A673 (cell line): Measurements from ENCODE around the gene CNDP1. TPM values are rescaled to one million over a fixed set of nuclear protein-coding genes. Genes with fewer than 3 reads are reported as not detected.
"Not testable (repeated sequence)": the region's sequence is repeated elsewhere in the genome, so short reads cannot be mapped to it uniquely, and the experiment has no call there.

ENCODE experiments used
- BruUV-seq: library from RNA; stranded (reverse); fragments of 400-500 nt; replicated peaks from 2 replicates; lab custom pipeline; 2021; lab: Mats Ljungman, UMichigan
- CTCF ChIA-PET: fragments of 300-600 bp; sonication (Branson Sonifier 250); formaldehyde crosslinking; loops from one replicate; lab custom pipeline; 2022; ENCODE audit warnings: antibody characterized with exemption; lab: Charles Lee
- POLR2A ChIA-PET: fragments of 300-600 bp; sonication (Branson Sonifier 250); formaldehyde crosslinking; loops from one replicate; lab custom pipeline; 2022; ENCODE audit warnings: antibody characterized with exemption; ENCODE audit not compliant: low non-redundant PET; lab: Charles Lee
- DNase-seq: peaks from one replicate; pipeline ENCODE4 v3.0.0-alpha.2; 2015; ENCODE audit warnings: low spot score
- H3K27ac ChIP-seq: fragments of 200-600 bp; sonication (generic); 2 replicates; pipeline ENCODE4 v1.5.1; 2016; ENCODE audit warnings: mixed run types, low read depth, mild to moderate bottlenecking, mixed read lengths, antibody characterized with exemption, low read length; ENCODE audit not compliant: poor library complexity, severe bottlenecking
- H3K27me3 ChIP-seq: fragments of 200-600 bp; sonication (generic); replicated peaks from 2 replicates; pipeline ENCODE4 v1.6.1; 2017; ENCODE audit warnings: mixed run types, low read depth, mild to moderate bottlenecking, mixed read lengths, antibody characterized with exemption, low read length; ENCODE audit not compliant: insufficient read depth, poor library complexity
- H3K36me3 ChIP-seq: fragments of 200-600 bp; sonication (generic); 2 replicates; pipeline ENCODE4 v1.6.1; 2016; ENCODE audit warnings: mixed run types, mild to moderate bottlenecking, mixed read lengths, antibody characterized with exemption, low read length; ENCODE audit not compliant: insufficient read depth, poor library complexity, severe bottlenecking
- H3K4me1 ChIP-seq: fragments of 200-600 bp; sonication (generic); 2 replicates; pipeline ENCODE4 v1.6.1; 2017; ENCODE audit warnings: mixed run types, mild to moderate bottlenecking, mixed read lengths, antibody characterized with exemption, low read length; ENCODE audit not compliant: insufficient read depth, poor library complexity, severe bottlenecking
- H3K4me3 ChIP-seq: fragments of 200-600 bp; sonication (generic); 2 replicates; pipeline ENCODE4 v1.5.1; 2016; ENCODE audit warnings: low read depth, mixed run types, mild to moderate bottlenecking, mixed read lengths, low read length; ENCODE audit not compliant: poor library complexity, severe bottlenecking
- H3K9me3 ChIP-seq: fragments of 200-600 bp; sonication (generic); 2 replicates; pipeline ENCODE4 v1.6.1; 2016; ENCODE audit warnings: mixed run types, low read depth, mild to moderate bottlenecking, mixed read lengths, antibody characterized with exemption, low read length; ENCODE audit not compliant: poor library complexity, severe bottlenecking
- CTCF ChIP-seq: fragments of 300-800, 200-600 bp; sonication (generic); conservative IDR thresholded peaks from 2 replicates; pipeline ENCODE4 v1.5.1; 2017; ENCODE audit warnings: low read depth, mild to moderate bottlenecking, antibody characterized with exemption, low read length, moderate library complexity, mixed read lengths
- EZH2 ChIP-seq: fragments of 200-600 bp; sonication (generic); IDR thresholded peaks from 2 replicates; pipeline ENCODE4 v1.6.1; 2017; ENCODE audit warnings: borderline replicate concordance, low read depth, mild to moderate bottlenecking, mixed read lengths, antibody characterized with exemption, low read length; ENCODE audit not compliant: poor library complexity, severe bottlenecking
- intact Hi-C: fragments of 100-400 bp; cut with micrococcal nuclease; formaldehyde crosslinking; loops from one replicate; pipeline ENCODE4 v1.10.0; 2022; ENCODE audit not compliant: unreplicated experiment
- total RNA-seq: library from RNA; stranded (reverse); gene quantifications from 2 replicates; pipeline ENCODE4 v1.2.3, GENCODE V29; 2021

The CNDP1 gene
- total RNA-seq, 1 experiment from 2014 or later, result not detected

GRCh38 chr18:74500372-74500771, 33.9 kb upstream of the CNDP1 start:
- POLR2A ChIA-PET, result no interaction called here
- intact Hi-C loops, result no loop called here
- no peak overlapping the region for H3K27ac ChIP-seq
- no TSS peak for BruUV-seq
- H3K27me3 ChIP-seq, result no peaks in the 10 kb centered on the region
- H3K9me3 ChIP-seq, result no peaks in the 10 kb centered on the region
- no peak for DNase-seq
- no peak overlapping the region for H3K4me3 ChIP-seq
- TF ChIP-seq CTCF (no peak), EZH2 (no peak)
- CTCF ChIA-PET, result no interaction called here
- H3K36me3 ChIP-seq, result peaks cover 16% of the 10 kb centered on the region
- peaks cover 8% of the 10 kb centered on the region for H3K4me1 ChIP-seq

- CTCF ChIA-PET, H3K4me3 ChIP-seq, H3K9me3 ChIP-seq, POLR2A ChIA-PET, intact Hi-C loops, BruUV-seq, H3K4me1 ChIP-seq, H3K27me3 ChIP-seq, DNase-seq, H3K27ac ChIP-seq: not testable (repeated sequence)
- H3K36me3 ChIP-seq, result peaks cover 16% of the 10 kb centered on the region
These were observed 33.5 kb upstream of the CNDP1 start for GRCh38 chr18:74500774-74501173.

DNA sequence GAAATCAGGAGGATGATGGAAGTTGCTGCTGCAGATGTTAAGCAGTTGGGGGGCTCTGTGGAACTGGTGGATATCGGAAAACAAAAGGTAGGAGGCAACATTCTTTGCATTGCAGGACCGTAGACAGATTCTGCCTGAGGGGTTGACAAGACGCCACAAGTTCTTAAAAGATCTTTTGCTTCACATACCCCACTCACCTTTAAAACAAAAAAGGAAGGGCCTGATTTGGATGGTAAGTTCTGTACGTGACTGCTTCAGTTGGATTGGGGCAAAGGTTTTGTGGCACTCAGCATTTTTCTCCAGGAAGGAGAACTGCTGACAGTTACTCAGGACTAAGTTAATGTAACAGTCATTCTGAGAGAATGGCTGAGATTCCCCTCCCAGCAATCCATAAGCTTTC, 32.9 kb upstream of the CNDP1 start:
- H3K4me3 ChIP-seq, result no peak overlapping the region
- peaks cover 16% of the 10 kb centered on the region for H3K36me3 ChIP-seq
- no peaks in the 10 kb centered on the region for H3K27me3 ChIP-seq
- intact Hi-C loops, result no loop called here
- no peak overlapping the region for H3K27ac ChIP-seq
- POLR2A ChIA-PET, result no interaction called here
- peaks cover 8% of the 10 kb centered on the region for H3K4me1 ChIP-seq
- no TSS peak for BruUV-seq
- no peaks in the 10 kb centered on the region for H3K9me3 ChIP-seq
- DNase-seq, result no peak
- CTCF ChIA-PET, result no interaction called here
- no peak for TF ChIP-seq CTCF
- TF ChIP-seq EZH2, result no peak

DNA sequence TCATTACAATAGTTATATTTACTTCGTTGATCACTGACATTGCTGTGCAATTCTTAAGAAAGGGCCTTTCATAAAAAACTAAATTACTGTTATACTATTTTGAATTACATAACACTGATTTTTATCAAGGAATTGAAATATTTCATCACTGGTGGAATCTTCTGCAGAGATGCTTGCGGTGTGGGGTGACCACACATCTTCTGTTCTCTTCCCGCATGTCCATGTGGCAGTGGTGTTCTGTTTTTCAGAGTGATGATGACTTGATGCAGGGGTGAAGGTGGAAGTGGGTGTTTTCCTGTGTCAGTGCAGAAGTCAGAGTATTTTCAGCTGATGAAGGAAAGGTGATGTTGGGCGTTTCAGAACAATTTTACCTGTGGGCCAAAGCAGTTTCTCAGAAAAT, 31.2 kb upstream of the CNDP1 start:
- Histone ChIP-seq H3K36me3 (peaks cover 22% of the 10 kb centered on the region), H3K4me3 (no peak overlapping the region), H3K9me3 (no peaks in the 10 kb centered on the region), H3K27me3 (no peaks in the 10 kb centered on the region), H3K27ac (no peak overlapping the region), H3K4me1 (peaks cover 5% of the 10 kb centered on the region)
- intact Hi-C loops, result no loop called here
- ChIA-PET POLR2A (no interaction called here), CTCF (no interaction called here)
- no peak for DNase-seq
- TF ChIP-seq CTCF (no peak), EZH2 (no peak)
- BruUV-seq, result no TSS peak
